ENCODE results near the gene DISP3. TPM values are rescaled to one million over a fixed set of nuclear protein-coding genes. Genes with fewer than 3 reads are reported as not detected.

DISP3 gene
- total and polyA plus RNA-seq, 2 of the 4 experiments (the other 2 are of a cell fraction) = 0.05 TPM; not detected in 1

- in situ Hi-C loops (cut with MboI; ENCODE audit: low sequenced_read_pairs) (no loop called here), dilution Hi-C loops (cut with HindIII; ENCODE audit: low sequenced_read_pairs, unreplicated experiment) (no loop called here), intact Hi-C loops (cut with micrococcal nuclease) (no loop called here)
- Histone ChIP-seq H2AK9ac (replicated peaks; ENCODE audit: low read depth, low read length, poor library complexity) (no peak overlapping the region), H2BK20ac (ENCODE audit: low read depth, low read length) (no peak overlapping the region), H3K23ac (ENCODE audit: low read depth, low read length) (no peak overlapping the region), H3K27ac (ENCODE audit: insufficient read depth, low read length) (no peak overlapping the region), H3K56ac (ENCODE audit: extremely low read depth, insufficient read depth, low read length) (no peak overlapping the region), H2BK5ac (ENCODE audit: low read depth, low read length, poor library complexity, severe bottlenecking) (no peak overlapping the region), H4K5ac (ENCODE audit: low read depth, low read length) (no peak overlapping the region), H3K9me3 (ENCODE audit: control insufficient read depth, insufficient read depth, low read length) (no peaks in the 10 kb centered on the region), H2BK15ac (ENCODE audit: low read depth, low read length) (no peak overlapping the region), H3K4me2 (ENCODE audit: low read depth, low read length) (no peak overlapping the region), H3K36me3 (ENCODE audit: control insufficient read depth, insufficient read depth, low read length) (no peaks in the 10 kb centered on the region), H3K14ac (replicated peaks; ENCODE audit: low read depth, low read length) (no peak overlapping the region), H3K18ac (ENCODE audit: low read depth, low read length) (no peak overlapping the region), H2BK120ac (ENCODE audit: low read depth, low read length) (no peak overlapping the region), H4K8ac (ENCODE audit: low read depth in 2 of 2, low read length in 2 of 2) (no peak overlapping the region), H3K27me3 (ENCODE audit: control insufficient read depth, insufficient read depth, low read length) (no peaks in the 10 kb centered on the region; the same call in 1 of the 2 replicates), H3K4me1 (ENCODE audit: control insufficient read depth, insufficient read depth, low read length) (no peaks in the 10 kb centered on the region), H3K4ac (ENCODE audit: low read depth, low read length) (no peak overlapping the region), H3K9ac (ENCODE audit: low read depth, low read length) (no peak overlapping the region), H2AFZ (replicated peaks; ENCODE audit: low read length, poor library complexity) (no peak overlapping the region), H3K9me1 (ENCODE audit: insufficient read depth, low read length) (no peaks in the 10 kb centered on the region), H4K20me1 (ENCODE audit: insufficient read depth, low read length) (no peaks in the 10 kb centered on the region), H3K79me1 (ENCODE audit: low read depth in 1 of 2, low read length in 2 of 2) (no peaks in the 10 kb centered on the region), H2AK5ac (ENCODE audit: low read depth, low read length) (no peak overlapping the region), H4K91ac (ENCODE audit: insufficient read depth, low read depth, low read length) (no peak overlapping the region), H3K4me3 (ENCODE audit: insufficient read depth, low read depth, low read length) (no peak overlapping the region)
- whole genome bisulfite sequencing, 2 experiments (ENCODE audit: extremely low coverage in 2 of 2, insufficient read length in 1 of 2) = 71% methylated on average over 1 of the region's 10 CpGs; no CpG with 5 or more reads in 1 of the 2 experiments
- ChIA-PET POLR2A (ENCODE audit: unreplicated experiment) (no interaction called here), CTCF (no interaction called here)
- BruUV-seq (replicated peaks) = no TSS peak
- no peak for ATAC-seq (ENCODE audit: low read depth)
- DNase-seq = no peak
- TF ChIP-seq SMC3 (IDR thresholded peaks at IDR 0.05; ENCODE audit: low read depth, low read length) (no peak), POLR2A (IDR thresholded peaks at IDR 0.05; ENCODE audit: low read depth, low read length) (no peak), CEBPB (IDR thresholded peaks at IDR 0.05; ENCODE audit: low read depth, low read length) (no peak), MAZ (IDR thresholded peaks at IDR 0.05; ENCODE audit: borderline replicate concordance, low read depth, low read length) (no peak), ELK1 (IDR thresholded peaks at IDR 0.05; ENCODE audit: borderline replicate concordance, low read depth, low read length) (no peak), MAFK (IDR thresholded peaks at IDR 0.05; ENCODE audit: low read depth, low read length) (no peak), RFX5 (IDR thresholded peaks at IDR 0.05; ENCODE audit: low read depth, low read length) (no peak), NFE2L2 (IDR thresholded peaks at IDR 0.05; ENCODE audit: low read depth, low read length) (no peak), CHD1 (IDR thresholded peaks at IDR 0.05; ENCODE audit: low read depth, low read length) (no peak), RCOR1 (IDR thresholded peaks at IDR 0.05; ENCODE audit: insufficient replicate concordance, low read length) (no peak), USF2 (IDR thresholded peaks at IDR 0.05; ENCODE audit: low read depth, low read length) (no peak), MXI1 (IDR thresholded peaks at IDR 0.05; ENCODE audit: borderline replicate concordance, low read depth, low read length) (no peak), FOS (IDR thresholded peaks at IDR 0.05; ENCODE audit: low read depth, low read length) (no peak)
These were observed 53.0 kb downstream of the DISP3 start for GRCh38 chr1:11531943-11532342.

Data from IMR-90 (cell line).